Measurements from ENCODE around the gene CEP112. TPM values are rescaled to one million over a fixed set of nuclear protein-coding genes. Genes with fewer than 3 reads are reported as not detected.

The CEP112 gene
- total RNA-seq, 1 experiment from 2014 or later = 9.6 TPM

- DNase-seq (ENCODE audit: low spot score) = peak; percentile 38
These were observed 115.3 kb downstream of the CEP112 start for GRCh38 chr17:66076546-66077190.

- no peak for DNase-seq (ENCODE audit: low spot score)
These were observed 118.5 kb downstream of the CEP112 start for GRCh38 chr17:66073384-66073783.

GRCh38 chr17:66063686-66064085 is 128.2 kb downstream of the CEP112 start:
- no peak for DNase-seq (ENCODE audit: low spot score)

GRCh38 chr17:66056148-66056547 is 135.8 kb downstream of the CEP112 start:
- no peak for DNase-seq (ENCODE audit: low spot score)

- no peak for DNase-seq (ENCODE audit: low spot score)
These were observed 137.7 kb downstream of the CEP112 start for GRCh38 chr17:66054242-66054641.

GRCh38 chr17:66044083-66044482 is 147.8 kb downstream of the CEP112 start:
- DNase-seq (ENCODE audit: low spot score) = no peak

- DNase-seq (ENCODE audit: low spot score) = no peak
These were observed 148.5 kb downstream of the CEP112 start for GRCh38 chr17:66043419-66043818.

- DNase-seq (ENCODE audit: low spot score) = no peak
These were observed 151.5 kb downstream of the CEP112 start for GRCh38 chr17:66040402-66040801.

GRCh38 chr17:66038125-66038524 is 153.8 kb downstream of the CEP112 start:
- DNase-seq (ENCODE audit: low spot score) = no peak

GRCh38 chr17:66037221-66037620 is 154.7 kb downstream of the CEP112 start:
- no peak for DNase-seq (ENCODE audit: low spot score)

- no peak for DNase-seq (ENCODE audit: low spot score)
These were observed 159.7 kb downstream of the CEP112 start for GRCh38 chr17:66032082-66032712.

- DNase-seq (ENCODE audit: low spot score) = no peak
These were observed 166.4 kb downstream of the CEP112 start for GRCh38 chr17:66025551-66025950.

GRCh38 chr17:66021757-66022156 is 170.2 kb downstream of the CEP112 start:
- DNase-seq (ENCODE audit: low spot score) = no peak

GRCh38 chr17:66018786-66019185 is 173.1 kb downstream of the CEP112 start:
- DNase-seq (ENCODE audit: low spot score) = no peak

- no peak for DNase-seq (ENCODE audit: low spot score)
These were observed 175.7 kb downstream of the CEP112 start for GRCh38 chr17:66016231-66016630.

- no peak for DNase-seq (ENCODE audit: low spot score)
These were observed 183.3 kb downstream of the CEP112 start for GRCh38 chr17:66008680-66009079.

GRCh38 chr17:66006654-66007053 is 185.3 kb downstream of the CEP112 start:
- DNase-seq (ENCODE audit: low spot score) = no peak

GRCh38 chr17:66002812-66003211 is 189.1 kb downstream of the CEP112 start:
- no peak for DNase-seq (ENCODE audit: low spot score)

GRCh38 chr17:66002063-66002585 is 189.8 kb downstream of the CEP112 start:
- DNase-seq (ENCODE audit: low spot score) = no peak

GRCh38 chr17:66000216-66000615 is 191.7 kb downstream of the CEP112 start:
- DNase-seq (ENCODE audit: low spot score) = no peak

- no peak for DNase-seq (ENCODE audit: low spot score)
These were observed 193.3 kb downstream of the CEP112 start for GRCh38 chr17:65998675-65999074.

GRCh38 chr17:65994679-65995078 is 197.3 kb downstream of the CEP112 start:
- no peak for DNase-seq (ENCODE audit: low spot score)

GRCh38 chr17:65994114-65994513 is 197.8 kb downstream of the CEP112 start:
- DNase-seq (ENCODE audit: low spot score) = no peak

Data from A172 (cell line).